ENCODE results near the gene MPZL1. TPM values are rescaled to one million over a fixed set of nuclear protein-coding genes. Genes with fewer than 3 reads are reported as not detected.

The MPZL1 gene
- total and polyA plus RNA-seq, 7 experiments from 2014 or later, result 4.8 to 25.3 (median 12.2) TPM

DNA sequence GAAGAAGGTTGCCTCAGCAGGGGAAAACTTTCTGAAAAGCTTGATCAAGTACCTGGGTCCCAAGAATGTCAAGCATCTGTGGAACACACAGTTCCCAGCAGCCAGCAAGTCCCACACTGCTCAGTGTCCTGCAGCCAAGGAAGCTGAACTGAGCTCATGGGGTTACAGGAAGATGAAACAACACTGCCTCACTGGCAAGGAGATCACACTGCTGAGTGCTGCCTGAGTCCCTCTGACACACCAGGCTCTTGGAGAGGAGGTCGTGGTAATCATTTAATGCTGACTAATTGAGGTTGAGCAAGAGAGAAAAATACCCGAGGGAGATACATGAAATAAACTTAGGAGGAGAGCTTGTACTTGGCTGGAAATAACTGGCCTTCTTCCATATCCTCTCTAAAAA lies 75.2 kb downstream of the MPZL1 start:
- intact Hi-C loops (cut with micrococcal nuclease), result no loop called here
- Mint-ChIP-seq H3K4me1 (peaks cover 0 to 14% (median 5%) of the 10 kb centered on the region in 7 donors), H3K4me3 (no peak overlapping the region), H3K9me3 (no peaks in the 10 kb centered on the region), H3K27me3 (no peaks in the 10 kb centered on the region), H3K27ac (peak overlapping the region in 1 of 9 donors; percentile 44), H3K36me3 (peaks cover 0 to 3% (median 0%) of the 10 kb centered on the region in 5 donors)
- ChIA-PET CTCF (interaction anchor here (1.1 kb wide), 1 partner anchor 14 kb away, joined by 3 read pairs; no protein-coding TSS in a partner anchor), POLR2A (no interaction called here)
- Histone ChIP-seq H3K36me3 (ENCODE audit: control insufficient read depth in 2 of 3, insufficient read depth in 3 of 3, low read length in 3 of 3) (no peaks in the 10 kb centered on the region), H3K27ac (ENCODE audit: low read depth, low read length) (no peak overlapping the region), H3K9me3 (ENCODE audit: control insufficient read depth in 2 of 3, low read length in 3 of 3) (no peaks in the 10 kb centered on the region), H3K4me1 (ENCODE audit: control insufficient read depth in 2 of 2, insufficient read depth in 2 of 2, low read length in 2 of 2) (no peaks in the 10 kb centered on the region), H3K4me3 (ENCODE audit: low read length) (no peak overlapping the region), H3K27me3 (ENCODE audit: control insufficient read depth in 2 of 2, insufficient read depth in 2 of 2, low read length in 2 of 2) (no peaks in the 10 kb centered on the region)
- DNase-seq, result no peak
- ATAC-seq, result peak; percentile 74

DNA sequence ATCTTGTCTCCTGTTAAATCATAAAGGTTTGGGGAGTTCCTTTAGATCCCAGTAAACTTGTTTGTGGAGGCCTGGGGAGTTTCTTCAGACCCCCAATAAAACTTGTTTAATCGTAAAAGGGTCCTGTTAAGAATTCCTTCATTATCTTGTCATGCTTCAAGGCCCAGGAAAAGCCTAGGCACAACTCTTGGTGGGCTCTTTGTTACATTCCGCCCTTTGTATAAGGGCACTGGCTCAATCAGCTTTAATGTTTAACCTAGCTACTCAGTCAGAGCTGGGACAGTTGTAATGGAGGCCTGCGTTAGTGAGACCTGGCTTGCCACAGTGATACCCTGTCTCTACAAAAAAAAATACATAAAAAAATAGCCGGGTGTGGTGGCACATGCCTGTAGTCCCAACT lies 77.2 kb downstream of the MPZL1 start:
- H3K9me3 ChIP-seq (ENCODE audit: control insufficient read depth in 2 of 3, low read length in 3 of 3), result no peaks in the 10 kb centered on the region
- H3K36me3 Mint-ChIP-seq, result no peaks in the 10 kb centered on the region
- CTCF ChIA-PET, result no interaction called here
- no peak overlapping the region for H3K4me3 ChIP-seq (ENCODE audit: low read length)
- no peak overlapping the region for H3K27ac Mint-ChIP-seq
- H3K36me3 ChIP-seq (ENCODE audit: control insufficient read depth in 2 of 3, insufficient read depth in 3 of 3, low read length in 3 of 3), result no peaks in the 10 kb centered on the region
- peaks cover 5 to 24% (median 12%) of the 10 kb centered on the region in 7 donors for H3K4me1 Mint-ChIP-seq
- intact Hi-C loops (cut with micrococcal nuclease), result no loop called here
- H3K4me1 ChIP-seq (ENCODE audit: control insufficient read depth in 2 of 2, insufficient read depth in 2 of 2, low read length in 2 of 2), result peaks cover 6 to 7% of the 10 kb centered on the region in 2 donors
- no peak for ATAC-seq
- DNase-seq, result no peak
- no peaks in the 10 kb centered on the region for H3K9me3 Mint-ChIP-seq
- no peak overlapping the region for H3K27ac ChIP-seq (ENCODE audit: low read depth, low read length)
- H3K4me3 Mint-ChIP-seq, result no peak overlapping the region
- no peaks in the 10 kb centered on the region for H3K27me3 ChIP-seq (ENCODE audit: control insufficient read depth in 2 of 2, insufficient read depth in 2 of 2, low read length in 2 of 2)
- H3K27me3 Mint-ChIP-seq, result no peaks in the 10 kb centered on the region
- POLR2A ChIA-PET, result no interaction called here

DNA sequence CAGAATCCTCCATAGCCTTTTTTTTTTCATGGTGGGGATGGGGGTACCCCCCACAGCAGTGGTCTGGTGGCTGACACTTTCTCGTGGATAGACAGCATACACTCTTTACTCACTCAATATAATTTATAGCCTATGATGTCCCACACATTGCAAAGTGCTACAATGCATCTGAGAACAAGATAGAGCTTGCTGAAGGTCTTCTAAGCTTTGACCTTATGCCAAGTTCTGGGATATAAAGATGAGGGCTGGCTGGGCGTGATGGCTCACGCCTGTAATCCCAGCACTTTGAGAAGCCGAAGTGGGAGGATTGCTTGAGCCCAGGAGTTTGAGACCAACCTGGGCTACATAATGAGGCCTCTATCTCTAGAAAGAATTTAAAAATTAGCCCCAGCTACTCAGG lies 78.0 kb downstream of the MPZL1 start:
- ATAC-seq (no peak), DNase-seq (no peak)
- Mint-ChIP-seq H3K4me1 (peaks cover 12 to 32% (median 20%) of the 10 kb centered on the region in 7 donors), H3K36me3 (no peaks in the 10 kb centered on the region), H3K9me3 (no peaks in the 10 kb centered on the region), H3K27ac (no peak overlapping the region), H3K27me3 (no peaks in the 10 kb centered on the region), H3K4me3 (no peak overlapping the region)
- ChIA-PET CTCF (interaction anchor here (0.7 kb wide), 1 partner anchor 1839 kb away, joined by 3 read pairs; no protein-coding TSS in a partner anchor), POLR2A (no interaction called here)
- no peak overlapping the region for H3K27ac ChIP-seq (ENCODE audit: low read depth, low read length)
- no peaks in the 10 kb centered on the region for H3K36me3 ChIP-seq (ENCODE audit: control insufficient read depth in 2 of 3, insufficient read depth in 3 of 3, low read length in 3 of 3)
- no peaks in the 10 kb centered on the region for H3K9me3 ChIP-seq (ENCODE audit: control insufficient read depth in 2 of 3, low read length in 3 of 3)
- H3K27me3 ChIP-seq (ENCODE audit: control insufficient read depth in 2 of 2, insufficient read depth in 2 of 2, low read length in 2 of 2), result no peaks in the 10 kb centered on the region
- no peak overlapping the region for H3K4me3 ChIP-seq (ENCODE audit: low read length)
- peaks cover 13 to 14% of the 10 kb centered on the region in 2 donors for H3K4me1 ChIP-seq (ENCODE audit: control insufficient read depth in 2 of 2, insufficient read depth in 2 of 2, low read length in 2 of 2)
- intact Hi-C loops (cut with micrococcal nuclease), result loop anchor here (10.0 kb wide), 3 partner anchors 165 to 375 kb away; partner anchors contain the start of genes RCSD1 (in 1 of the 2) and TIPRL (in 1 of the 2)

DNA sequence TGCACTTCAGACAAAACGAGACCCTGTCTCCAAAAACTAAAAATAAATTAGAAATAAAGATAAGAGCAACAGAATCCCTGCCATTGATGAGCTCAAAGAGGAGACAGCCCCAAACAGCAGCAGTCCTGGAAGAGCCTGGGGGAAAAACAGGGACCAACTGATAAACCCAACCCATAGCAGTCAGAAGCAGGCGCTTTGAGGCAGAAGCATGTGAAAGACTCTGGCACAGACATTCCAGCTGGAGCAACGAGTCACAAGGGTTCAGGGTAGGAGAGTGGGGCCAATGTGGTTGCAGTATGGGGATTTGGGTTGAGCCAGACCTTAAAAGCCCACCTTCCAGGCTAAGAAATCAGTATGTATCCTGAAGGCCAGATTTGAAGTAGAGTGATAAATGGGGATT lies 78.5 kb downstream of the MPZL1 start:
- ATAC-seq, result no peak
- ChIA-PET POLR2A (no interaction called here), CTCF (interaction anchor here (0.7 kb wide), 1 partner anchor 1838 kb away, joined by 3 read pairs; no protein-coding TSS in a partner anchor)
- peaks cover 17 to 37% (median 25%) of the 10 kb centered on the region in 7 donors for H3K4me1 Mint-ChIP-seq
- Histone ChIP-seq H3K4me1 (ENCODE audit: control insufficient read depth in 2 of 2, insufficient read depth in 2 of 2, low read length in 2 of 2) (peaks cover 18 to 19% of the 10 kb centered on the region in 2 donors), H3K27ac (ENCODE audit: low read depth, low read length) (no peak overlapping the region), H3K27me3 (ENCODE audit: control insufficient read depth in 2 of 2, insufficient read depth in 2 of 2, low read length in 2 of 2) (no peaks in the 10 kb centered on the region), H3K36me3 (ENCODE audit: control insufficient read depth in 2 of 3, insufficient read depth in 3 of 3, low read length in 3 of 3) (no peaks in the 10 kb centered on the region), H3K9me3 (ENCODE audit: control insufficient read depth in 2 of 3, low read length in 3 of 3) (no peaks in the 10 kb centered on the region), H3K4me3 (ENCODE audit: low read length) (no peak overlapping the region)
- no peak for DNase-seq
- no peaks in the 10 kb centered on the region for H3K9me3 Mint-ChIP-seq
- H3K36me3 Mint-ChIP-seq, result no peaks in the 10 kb centered on the region
- no peak overlapping the region for H3K4me3 Mint-ChIP-seq
- intact Hi-C loops (cut with micrococcal nuclease), result loop anchor here (10.0 kb wide), 3 partner anchors 165 to 375 kb away; partner anchors contain the start of genes RCSD1 (in 1 of the 2) and TIPRL (in 1 of the 2)
- no peaks in the 10 kb centered on the region for H3K27me3 Mint-ChIP-seq
- no peak overlapping the region for H3K27ac Mint-ChIP-seq

DNA sequence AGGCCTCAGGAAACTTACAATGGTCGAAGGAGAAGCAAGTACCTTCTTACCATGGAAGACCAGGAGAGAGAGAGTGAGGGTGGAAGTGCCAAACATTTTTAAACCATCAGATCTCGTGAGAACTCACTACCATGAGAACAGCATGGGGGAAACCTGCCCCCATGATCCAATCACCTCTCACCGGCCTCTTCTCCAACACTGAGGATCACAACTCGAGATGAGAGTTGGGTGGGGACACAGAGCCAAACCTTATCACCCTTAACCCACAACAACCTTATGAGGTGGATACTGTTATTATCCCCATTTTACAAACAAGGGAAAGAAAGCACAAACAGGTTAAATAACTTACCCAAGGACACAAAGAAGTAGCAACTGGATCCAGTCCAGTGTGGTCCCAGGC lies 80.5 kb downstream of the MPZL1 start:
- Mint-ChIP-seq H3K27me3 (no peaks in the 10 kb centered on the region), H3K4me1 (peaks cover 16 to 31% (median 27%) of the 10 kb centered on the region in 7 donors), H3K9me3 (no peaks in the 10 kb centered on the region), H3K27ac (peak overlapping the region in 2 of 9 donors; percentile 16 to 60), H3K4me3 (no peak overlapping the region), H3K36me3 (peaks cover 0 to 2% (median 0%) of the 10 kb centered on the region in 5 donors)
- no peaks in the 10 kb centered on the region for H3K27me3 ChIP-seq (ENCODE audit: control insufficient read depth in 2 of 2, insufficient read depth in 2 of 2, low read length in 2 of 2)
- no peak overlapping the region for H3K4me3 ChIP-seq (ENCODE audit: low read length)
- H3K27ac ChIP-seq (ENCODE audit: low read depth, low read length), result no peak overlapping the region
- no peaks in the 10 kb centered on the region for H3K36me3 ChIP-seq (ENCODE audit: control insufficient read depth in 2 of 3, insufficient read depth in 3 of 3, low read length in 3 of 3)
- ATAC-seq (no peak), DNase-seq (no peak)
- CTCF ChIA-PET, result no interaction called here
- H3K4me1 ChIP-seq (ENCODE audit: control insufficient read depth in 2 of 2, insufficient read depth in 2 of 2, low read length in 2 of 2), result peaks cover 20 to 21% of the 10 kb centered on the region in 2 donors
- POLR2A ChIA-PET, result no interaction called here
- intact Hi-C loops (cut with micrococcal nuclease), result loop anchor here (2.0 to 10.0 kb wide), 4 partner anchors 167 to 373 kb away; partner anchors contain the start of genes RCSD1 (in 1 of the 2) and TIPRL (in 1 of the 2)
- H3K9me3 ChIP-seq (ENCODE audit: control insufficient read depth in 2 of 3, low read length in 3 of 3), result no peaks in the 10 kb centered on the region

DNA sequence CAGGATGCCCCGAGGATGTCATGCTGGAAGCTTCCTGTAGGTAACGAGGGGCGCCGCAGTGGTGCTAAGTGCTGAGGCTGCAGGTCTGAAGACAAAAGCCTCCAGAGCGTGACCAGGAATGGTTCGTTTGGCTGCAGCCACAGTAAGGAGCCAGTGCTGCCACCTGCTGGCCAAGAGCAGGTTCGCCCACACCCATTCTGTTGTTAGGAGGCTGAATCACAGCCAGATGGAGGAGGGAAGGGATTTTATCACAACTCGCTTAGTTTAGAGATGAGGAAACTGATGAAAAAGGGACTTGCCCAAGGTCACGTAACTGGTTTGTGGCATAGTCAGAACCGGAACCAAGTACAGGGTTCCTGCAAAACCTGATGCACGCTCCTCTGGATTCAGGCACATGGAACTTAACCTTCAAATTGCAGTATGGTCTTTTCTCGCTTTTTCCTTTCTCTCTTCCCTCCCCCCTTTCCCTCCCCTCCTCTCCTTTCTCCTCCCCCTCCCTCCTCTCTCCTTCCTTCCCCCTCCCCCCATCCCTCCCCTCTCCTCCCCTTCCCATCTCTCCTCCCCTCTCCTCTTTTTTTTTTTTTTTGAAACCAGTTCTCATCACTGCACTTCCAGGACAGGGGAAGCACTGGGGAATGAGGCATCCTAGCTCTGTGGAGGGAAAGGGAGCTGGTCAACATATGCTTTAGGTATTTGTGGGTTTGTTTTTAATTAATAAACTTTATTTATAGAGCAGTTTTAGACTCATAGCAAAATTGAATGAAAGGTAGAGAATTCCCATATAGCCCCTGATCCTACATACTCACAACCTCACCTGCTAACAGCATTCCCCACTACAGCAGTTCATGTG lies 81.8 kb downstream of the MPZL1 start:
- H3K27ac ChIP-seq (ENCODE audit: low read depth, low read length), result no peak overlapping the region
- DNase-seq (peak; percentile 41 to 83 (median 67)), ATAC-seq (peak; percentile 95)
- CTCF ChIA-PET, result no interaction called here
- Mint-ChIP-seq H3K4me1 (peaks cover 16 to 29% (median 26%) of the 10 kb centered on the region in 7 donors), H3K9me3 (no peaks in the 10 kb centered on the region), H3K27ac (peak overlapping the region in 6 of 9 donors; percentile 38 to 93 (median 83)), H3K36me3 (peaks cover 0 to 2% (median 0%) of the 10 kb centered on the region in 5 donors), H3K4me3 (peak overlapping the region in 9 of 10 donors; percentile 5 to 74 (median 60)), H3K27me3 (peaks cover 0 to 7% (median 0%) of the 10 kb centered on the region in 5 donors)
- no peaks in the 10 kb centered on the region for H3K36me3 ChIP-seq (ENCODE audit: control insufficient read depth in 2 of 3, insufficient read depth in 3 of 3, low read length in 3 of 3)
- intact Hi-C loops (cut with micrococcal nuclease), result loop anchor here (1.0 to 10.0 kb wide), 10 partner anchors 41 to 371 kb away; partner anchors contain the start of genes MPZL1 (in 2 of the 2), DCAF6 (in 1 of the 2), RCSD1 (in 1 of the 2) and TIPRL (in 1 of the 2)
- H3K27me3 ChIP-seq (ENCODE audit: control insufficient read depth in 2 of 2, insufficient read depth in 2 of 2, low read length in 2 of 2), result no peaks in the 10 kb centered on the region
- no peaks in the 10 kb centered on the region for H3K9me3 ChIP-seq (ENCODE audit: control insufficient read depth in 2 of 3, low read length in 3 of 3)
- POLR2A ChIA-PET, result no interaction called here
- no peak overlapping the region for H3K4me3 ChIP-seq (ENCODE audit: low read length)
- H3K4me1 ChIP-seq (ENCODE audit: control insufficient read depth in 2 of 2, insufficient read depth in 2 of 2, low read length in 2 of 2), result peaks cover 20 to 21% of the 10 kb centered on the region in 2 donors
